AG20443 (cell line): ENCODE results near the gene TIE1.

Experiments used
- DNase-seq: peaks from one replicate; pipeline ENCODE4 v3.0.0; 2012; ENCODE audit warnings: low spot score, mixed read lengths

The TIE1 gene

DNA sequence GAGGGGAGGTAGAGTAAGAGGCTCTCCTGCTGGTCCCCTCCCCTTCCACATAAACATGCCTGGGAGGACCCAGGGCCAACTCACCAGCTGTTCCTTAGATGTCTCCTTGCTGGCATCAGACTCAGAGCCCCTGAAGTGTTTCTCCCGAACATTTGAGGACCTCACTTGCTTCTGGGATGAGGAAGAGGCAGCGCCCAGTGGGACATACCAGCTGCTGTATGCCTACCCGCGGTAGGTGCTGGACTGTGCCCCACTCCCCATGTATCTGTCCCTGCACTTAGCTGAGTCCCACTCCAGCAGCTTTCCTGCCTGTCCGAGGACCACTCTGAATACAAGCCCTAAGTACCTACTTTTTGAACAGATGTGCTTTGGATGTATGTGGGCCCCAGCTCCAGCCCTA is 37.2 kb downstream of the TIE1 start:
- DNase-seq = no peak

DNA sequence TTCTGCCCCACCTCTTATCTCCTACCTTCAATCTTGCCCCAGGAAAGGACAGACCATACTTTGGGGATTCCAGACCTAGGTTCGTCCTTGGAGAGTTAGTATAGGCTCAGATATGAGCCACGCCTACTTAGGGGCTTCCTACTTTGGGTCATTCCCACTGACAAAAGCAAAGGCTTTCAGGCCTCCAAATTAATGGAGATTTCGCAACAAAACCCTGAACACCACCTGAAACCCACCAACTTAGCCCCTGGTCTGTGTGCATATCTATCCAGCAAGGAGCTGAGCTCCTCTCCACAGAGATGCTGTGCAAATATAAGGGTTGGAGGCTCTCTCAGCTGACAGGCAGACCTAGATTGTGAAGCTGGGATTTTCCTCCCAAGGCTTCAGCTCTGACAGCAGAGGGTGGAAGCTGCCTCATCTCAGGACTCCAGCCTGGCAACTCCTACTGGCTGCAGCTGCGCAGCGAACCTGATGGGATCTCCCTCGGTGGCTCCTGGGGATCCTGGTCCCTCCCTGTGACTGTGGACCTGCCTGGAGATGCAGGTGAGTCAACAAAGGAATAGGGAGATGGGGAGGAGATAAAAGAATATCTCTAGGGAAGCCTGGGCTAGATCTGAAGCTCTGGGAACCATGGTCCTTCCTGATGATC is 38.9 kb downstream of the TIE1 start:
- DNase-seq = no peak

DNA sequence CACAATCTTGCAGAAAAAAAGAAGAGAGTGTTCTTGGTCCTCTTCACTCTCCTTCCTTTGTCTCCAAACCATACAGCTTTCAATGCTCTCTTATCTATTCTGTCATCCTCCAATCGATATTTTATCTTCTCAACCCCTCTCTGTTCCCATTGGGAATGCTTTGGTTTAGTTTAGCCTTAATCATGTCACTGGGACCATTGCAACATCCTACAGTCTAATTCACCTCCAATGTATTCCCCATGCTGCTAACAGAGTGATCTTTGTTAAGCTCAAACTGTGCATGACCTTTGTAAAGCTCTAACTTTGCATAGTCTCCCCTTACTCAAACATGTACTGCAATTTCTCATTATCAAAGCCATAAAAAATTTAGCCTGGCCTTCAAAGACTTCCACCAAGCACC is 39.8 kb downstream of the TIE1 start:
- DNase-seq = no peak

- DNase-seq = no peak
Measured at GRCh38 chr1:43344267-43344850, 43.6 kb downstream of the TIE1 start.

DNA sequence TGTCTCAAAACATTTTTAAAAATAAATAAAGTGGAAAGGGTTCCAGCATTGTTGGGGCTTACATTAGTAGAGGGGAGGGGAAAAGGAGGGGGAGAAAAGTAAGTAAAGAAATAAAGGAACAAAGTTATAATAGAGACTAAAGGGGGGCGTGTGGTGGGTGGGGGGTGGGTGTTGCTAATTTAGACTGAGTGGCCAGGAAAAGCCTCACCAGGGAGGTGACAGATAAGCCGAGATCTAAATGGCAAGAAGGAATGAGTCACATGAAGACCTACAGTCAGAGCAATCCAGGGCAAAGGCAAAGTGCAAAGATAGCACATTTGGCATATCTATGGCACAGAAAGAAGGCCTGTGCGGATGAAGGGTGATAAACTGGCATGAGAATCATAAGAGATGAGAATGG is 44.3 kb downstream of the TIE1 start:
- no peak for DNase-seq

GRCh38 chr1:43346636-43347035 is 45.9 kb downstream of the TIE1 start:
- DNase-seq = no peak

DNA sequence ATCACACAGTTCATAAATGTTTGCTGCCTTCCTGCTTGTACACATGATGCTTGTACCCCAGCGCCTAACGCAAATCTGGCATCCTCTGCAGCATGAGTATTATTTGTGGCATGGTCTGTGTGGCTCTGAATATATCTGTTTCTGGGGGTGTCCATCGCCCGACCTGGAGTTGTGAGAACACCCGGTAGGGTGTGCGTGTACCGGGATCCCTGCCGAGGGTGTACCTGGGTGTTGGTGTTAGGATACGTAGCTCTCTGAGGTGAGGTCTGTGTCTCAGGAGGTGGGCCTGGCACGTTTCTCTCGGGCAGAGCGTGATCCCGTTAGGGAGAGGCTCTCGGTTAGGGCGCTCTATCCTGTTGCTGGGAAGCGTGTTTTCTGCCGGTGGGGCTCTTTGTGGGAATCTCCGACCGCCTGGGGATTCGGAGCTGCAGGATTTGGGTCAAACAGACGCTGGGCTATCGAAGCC is 47.6 kb downstream of the TIE1 start:
- peak; percentile 37 for DNase-seq

DNA sequence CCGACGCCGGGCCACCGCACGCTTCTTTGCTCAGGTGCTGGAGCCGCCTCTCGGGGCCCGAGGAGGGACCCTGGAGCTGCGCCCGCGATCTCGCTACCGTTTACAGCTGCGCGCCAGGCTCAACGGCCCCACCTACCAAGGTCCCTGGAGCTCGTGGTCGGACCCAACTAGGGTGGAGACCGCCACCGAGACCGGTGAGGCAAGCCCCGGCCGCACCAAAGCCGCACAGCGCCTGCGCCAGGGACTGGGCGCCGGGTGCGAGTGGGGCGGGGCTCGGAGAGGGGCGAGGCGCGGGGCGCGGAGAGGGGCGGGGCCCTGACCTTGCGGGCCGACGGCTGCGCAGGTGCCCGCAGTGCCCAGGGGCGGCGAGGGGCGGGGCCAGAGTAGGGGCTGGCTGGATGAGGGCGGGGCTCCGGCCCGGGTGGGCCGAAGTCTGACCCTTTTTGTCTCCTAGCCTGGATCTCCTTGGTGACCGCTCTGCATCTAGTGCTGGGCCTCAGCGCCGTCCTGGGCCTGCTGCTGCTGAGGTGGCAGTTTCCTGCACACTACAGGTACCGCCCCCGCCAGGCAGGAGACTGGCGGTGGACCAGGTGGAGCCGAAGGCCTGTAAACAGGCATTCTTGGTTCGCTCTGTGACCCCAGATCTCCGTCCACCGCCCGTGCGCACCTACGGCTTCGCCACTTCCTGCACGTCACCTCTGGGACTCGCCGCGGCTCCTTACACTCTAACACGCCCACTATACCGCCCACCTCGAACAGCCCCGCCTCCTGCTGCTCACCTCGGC is 48.2 kb downstream of the TIE1 start:
- DNase-seq = peak; percentile 87

DNA sequence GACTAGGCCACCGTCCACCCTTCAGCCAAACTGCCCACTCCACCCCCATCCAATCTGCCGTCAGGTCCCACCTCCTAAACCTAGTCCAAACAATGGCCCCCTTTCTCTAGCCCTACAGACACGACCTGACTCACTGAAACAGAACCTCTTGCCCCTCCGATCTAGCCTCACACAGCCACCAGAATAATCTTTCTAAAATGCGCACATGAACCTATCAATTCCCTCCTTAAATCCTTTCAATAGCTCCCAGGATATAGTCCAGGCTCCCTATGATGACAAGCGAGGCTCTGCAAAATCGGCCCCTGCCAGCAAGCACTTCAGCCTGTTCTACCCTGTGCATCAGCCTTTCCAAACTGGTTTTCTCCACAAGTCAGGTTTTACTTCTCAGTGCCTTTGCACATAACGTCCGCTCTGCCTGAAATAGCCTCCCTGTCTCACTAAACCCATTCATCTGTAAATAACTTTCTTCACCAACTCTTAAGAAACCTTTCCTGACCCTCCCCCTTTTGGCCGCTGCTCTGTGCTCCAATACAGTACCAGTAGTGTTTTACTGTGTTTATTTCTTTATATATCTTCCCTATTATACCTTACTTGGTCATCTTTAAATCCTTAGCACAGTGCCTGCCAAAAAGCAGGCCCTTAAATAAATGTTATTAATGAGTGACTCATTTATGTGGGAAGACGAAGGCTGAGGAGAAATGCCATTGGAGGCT is 49.0 kb downstream of the TIE1 start:
- no peak for DNase-seq

DNA sequence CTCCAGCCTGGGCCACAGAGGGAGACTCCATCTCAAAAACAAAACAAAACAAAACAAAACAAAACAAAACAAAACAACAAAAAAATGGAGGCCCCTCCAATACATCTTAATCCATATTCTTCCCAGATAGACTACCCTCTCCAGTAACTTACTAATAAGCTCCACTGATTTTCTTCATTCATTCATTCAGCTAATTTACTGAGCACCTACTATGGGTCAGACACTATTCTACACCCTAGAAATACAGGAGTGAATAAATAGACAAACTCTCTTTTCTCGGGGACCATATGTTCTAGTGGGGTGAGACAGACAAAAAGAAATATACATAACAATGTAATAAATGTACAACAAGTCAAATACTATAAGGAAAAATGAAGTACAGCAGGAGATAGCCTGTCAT is 50.2 kb downstream of the TIE1 start:
- no peak for DNase-seq

GRCh38 chr1:43351421-43352350 is 50.9 kb downstream of the TIE1 start:
- DNase-seq = no peak

DNA sequence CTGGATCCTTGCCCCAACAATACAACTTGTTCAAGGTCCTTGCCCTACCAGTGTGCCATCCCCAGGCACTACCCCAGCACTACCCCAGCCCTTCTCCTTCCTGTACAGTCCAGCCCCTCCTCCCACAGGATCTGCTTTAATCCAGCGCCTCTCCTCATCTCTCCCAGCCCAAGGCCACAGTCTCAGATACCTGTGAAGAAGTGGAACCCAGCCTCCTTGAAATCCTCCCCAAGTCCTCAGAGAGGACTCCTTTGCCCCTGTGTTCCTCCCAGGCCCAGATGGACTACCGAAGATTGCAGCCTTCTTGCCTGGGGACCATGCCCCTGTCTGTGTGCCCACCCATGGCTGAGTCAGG is 51.5 kb downstream of the TIE1 start:
- no peak for DNase-seq

- no peak for DNase-seq
Measured at GRCh38 chr1:43352881-43353280, 52.1 kb downstream of the TIE1 start.

- DNase-seq = no peak
Measured at GRCh38 chr1:43354471-43354870, 53.7 kb downstream of the TIE1 start.

- DNase-seq = no peak
Measured at GRCh38 chr1:43354936-43355335, 54.2 kb downstream of the TIE1 start.

DNA sequence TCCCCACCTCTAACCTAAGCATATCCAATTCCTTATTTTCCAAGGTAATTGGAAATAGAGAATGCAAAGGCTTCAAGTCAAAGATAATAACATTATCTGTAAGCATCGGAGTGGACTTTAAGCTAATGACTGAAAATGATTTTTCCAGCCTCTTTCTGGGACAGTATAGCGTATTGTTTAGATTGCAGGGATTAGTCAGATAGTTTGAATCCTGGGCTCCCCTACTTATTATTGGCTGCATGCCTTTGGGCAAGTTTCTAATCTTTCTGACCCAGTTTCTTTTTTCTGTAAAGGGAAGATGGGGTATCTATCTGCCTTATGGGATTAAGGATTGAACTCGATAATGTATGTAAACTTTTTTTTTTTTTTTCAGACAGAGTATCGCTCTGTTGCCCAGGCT is 56.5 kb downstream of the TIE1 start:
- no peak for DNase-seq

DNA sequence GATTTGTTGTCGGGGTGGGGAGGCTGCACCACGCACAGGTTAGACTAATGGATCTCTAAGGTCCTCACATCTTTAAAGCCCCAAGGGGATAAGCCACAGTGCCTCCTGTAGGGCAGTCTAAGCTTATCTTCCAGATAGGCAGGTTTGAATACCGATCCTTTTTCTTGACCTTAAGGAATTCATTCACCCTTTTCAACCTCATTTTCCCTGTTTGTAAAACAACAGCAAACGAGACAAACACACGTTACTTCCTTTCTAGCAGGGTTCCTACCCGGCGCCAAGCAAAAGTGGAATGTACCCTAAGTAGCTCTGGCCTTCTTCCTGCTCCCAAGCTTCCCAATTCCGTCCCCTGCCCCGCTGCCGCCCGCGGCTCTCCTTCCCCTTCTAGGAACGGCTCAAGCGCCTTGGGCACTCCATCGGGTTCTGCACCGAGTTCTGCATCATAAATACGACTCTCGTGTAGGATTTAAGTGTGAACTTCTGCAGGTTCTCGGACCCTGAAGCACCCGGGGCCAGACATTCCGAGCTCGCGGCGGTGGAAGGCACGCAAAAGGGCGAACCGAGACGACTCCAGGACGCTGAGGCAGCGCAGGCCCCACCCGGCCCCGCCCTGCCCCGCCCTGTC is 57.5 kb downstream of the TIE1 start:
- peak; percentile 30 for DNase-seq

DNA sequence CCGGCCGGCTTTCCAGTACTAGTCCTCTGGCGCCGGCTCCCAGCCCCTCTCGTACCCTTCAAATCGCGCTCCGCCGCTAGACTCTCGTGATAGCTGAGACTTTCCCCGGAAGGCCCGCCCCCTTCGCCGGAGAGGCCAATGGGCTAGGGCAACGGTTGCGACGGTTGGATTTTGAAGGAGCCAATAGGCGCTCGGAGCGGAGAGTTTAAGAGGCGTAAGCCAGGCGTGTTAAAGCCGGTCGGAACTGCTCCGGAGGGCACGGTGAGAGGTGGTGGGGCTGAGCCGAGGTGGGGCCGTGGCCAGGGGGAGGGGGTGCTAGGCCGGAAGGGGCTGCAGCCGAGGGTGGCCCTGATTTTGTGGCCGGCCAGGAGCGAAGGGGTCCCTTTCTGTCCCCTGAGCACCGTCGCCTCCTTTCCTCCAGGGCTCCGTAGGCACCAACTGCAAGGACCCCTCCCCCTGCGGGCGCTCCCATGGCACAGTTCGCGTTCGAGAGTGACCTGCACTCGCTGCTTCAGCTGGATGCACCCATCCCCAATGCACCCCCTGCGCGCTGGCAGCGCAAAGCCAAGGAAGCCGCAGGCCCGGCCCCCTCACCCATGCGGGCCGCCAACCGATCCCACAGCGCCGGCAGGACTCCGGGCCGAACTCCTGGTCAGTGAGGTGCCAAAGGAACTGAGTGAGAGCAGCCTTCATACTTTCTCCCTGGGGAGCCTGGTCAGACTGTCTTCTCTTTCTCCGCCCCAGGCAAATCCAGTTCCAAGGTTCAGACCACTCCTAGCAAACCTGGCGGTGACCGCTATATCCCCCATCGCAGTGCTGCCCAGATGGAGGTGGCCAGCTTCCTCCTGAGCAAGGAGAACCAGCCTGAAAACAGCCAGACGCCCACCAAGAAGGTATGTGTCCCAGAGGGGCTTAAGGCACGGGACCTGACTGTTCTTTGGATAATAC is 58.2 kb downstream of the TIE1 start, which contains the start of gene CDC20:
Gene CDC20, plus strand, starts transcription at position 236 of the 948 bp plus-strand sequence. Its CDS starts 235 bp downstream, at position 471.
- DNase-seq = peak; percentile 97

DNA sequence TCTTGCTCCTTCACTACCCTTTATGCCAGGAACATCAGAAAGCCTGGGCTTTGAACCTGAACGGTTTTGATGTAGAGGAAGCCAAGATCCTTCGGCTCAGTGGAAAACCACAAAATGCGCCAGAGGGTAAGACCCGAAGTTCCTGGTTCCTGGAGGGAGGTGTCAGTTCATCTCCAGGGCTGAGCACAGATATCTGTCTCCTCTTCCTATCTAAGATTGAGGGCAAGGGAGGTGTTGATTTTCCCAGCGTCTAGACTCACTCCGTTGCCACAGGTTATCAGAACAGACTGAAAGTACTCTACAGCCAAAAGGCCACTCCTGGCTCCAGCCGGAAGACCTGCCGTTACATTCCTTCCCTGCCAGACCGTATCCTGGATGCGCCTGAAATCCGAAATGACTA is 58.9 kb downstream of the TIE1 start:
- no peak for DNase-seq

- DNase-seq = no peak
Measured at GRCh38 chr1:43360616-43361015, 59.8 kb downstream of the TIE1 start.
